Thymus (tissue), 11 donors: ENCODE measurements around the gene UFSP1. TPM values are rescaled to one million over a fixed set of nuclear protein-coding genes. Genes with fewer than 3 reads are reported as not detected.
A peak's percentile ranks its signal among the peaks of the same experiment; 100 is the strongest.

Experiments used
- DNase-seq, 9 donors: peaks; one replicate each; pipeline ENCODE4 v3.0.0-alpha.2; 2013; ENCODE audit warnings: low spot score in 9 of 9, low read depth in 6 of 9, missing footprints in 1 of 9
- H3K27ac ChIP-seq, 2 donors: one replicate each; pipeline ENCODE4 v1.5.1; 2013; ENCODE audit warnings: control low read depth in 1 of 2, low read depth in 1 of 2, low read length in 1 of 2, mild to moderate bottlenecking in 1 of 2, moderate library complexity in 1 of 2
- H3K27me3 ChIP-seq, 2 donors: one replicate each; pipeline ENCODE4 v1.5.1; 2013; ENCODE audit warnings: low read length in 1 of 2; ENCODE audit not compliant: control insufficient read depth in 2 of 2, insufficient read depth in 1 of 2
- H3K36me3 ChIP-seq, 2 donors: one replicate each; pipeline ENCODE4 v1.5.1; 2013; ENCODE audit warnings: low read length in 1 of 2, mild to moderate bottlenecking in 1 of 2, moderate library complexity in 1 of 2; ENCODE audit not compliant: control insufficient read depth in 2 of 2, insufficient read depth in 2 of 2
- H3K4me1 ChIP-seq, 2 donors: one replicate each; pipeline ENCODE4 v1.5.1; 2013; ENCODE audit warnings: low read length in 2 of 2; ENCODE audit not compliant: control insufficient read depth in 2 of 2, insufficient read depth in 2 of 2
- H3K4me3 ChIP-seq, 2 donors: one replicate each; pipeline ENCODE4 v1.5.1; 2013; ENCODE audit warnings: low read length in 2 of 2, control low read depth in 1 of 2, mild to moderate bottlenecking in 1 of 2
- H3K9me3 ChIP-seq, 2 donors: one replicate each; pipeline ENCODE4 v1.5.1; 2013; ENCODE audit warnings: low read length in 1 of 2, mild to moderate bottlenecking in 1 of 2; ENCODE audit not compliant: control insufficient read depth in 2 of 2, insufficient read depth in 1 of 2
- WGBS: extraction: QIAGEN DNeasy Blood & Tissue Kit; methylation state at CpG from one replicate; pipeline ENCODE4 v1.1.7; 2013; 5-methylcytosine and 5-hydroxymethylcytosine counted together
- polyA plus RNA-seq: library from polyadenylated mRNA; stranded (reverse); fragments of 200-250 nt; gene quantifications from one replicate; pipeline ENCODE4 v1.2.3, GENCODE V29; 2013
- total RNA-seq: library from RNA; stranded (reverse); fragments of 120-200 nt; gene quantifications from one replicate; pipeline ENCODE4 v1.2.4, GENCODE V29; 2013
- donor health status: healthy.

UFSP1 gene
- total and polyA plus RNA-seq, 2 donors = 2.7 to 3.6 TPM

DNA sequence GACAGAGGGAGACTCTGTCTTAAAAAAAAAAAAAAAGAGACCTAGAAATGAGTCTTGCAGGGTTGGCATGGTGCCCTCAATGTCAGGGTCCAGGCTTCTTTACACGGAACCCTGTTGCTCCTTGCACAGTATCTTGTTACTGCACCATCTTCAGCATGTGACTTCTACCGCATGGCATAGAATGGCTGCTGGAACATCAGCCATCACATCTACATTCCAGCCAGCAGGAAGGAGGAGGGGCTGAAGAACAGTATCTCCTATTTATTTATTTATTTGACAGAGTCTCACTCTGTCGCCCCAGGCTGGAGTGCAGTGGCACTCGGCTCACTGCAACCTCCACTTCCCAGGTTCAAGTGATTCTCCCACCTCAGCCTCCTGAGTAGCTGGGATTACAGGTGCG, 9.9 kb upstream of the UFSP1 start:
- 97% methylated on average over 5 of the region's 5 CpGs for WGBS
- no peak for DNase-seq
- Histone ChIP-seq H3K9me3 (peaks cover 0 to 5% of the 10 kb centered on the region in 2 donors), H3K36me3 (no peaks in the 10 kb centered on the region), H3K27ac (no peak overlapping the region), H3K27me3 (peaks cover 39 to 58% of the 10 kb centered on the region in 2 donors), H3K4me3 (no peak overlapping the region), H3K4me1 (peaks cover 6 to 13% of the 10 kb centered on the region in 2 donors)

DNA sequence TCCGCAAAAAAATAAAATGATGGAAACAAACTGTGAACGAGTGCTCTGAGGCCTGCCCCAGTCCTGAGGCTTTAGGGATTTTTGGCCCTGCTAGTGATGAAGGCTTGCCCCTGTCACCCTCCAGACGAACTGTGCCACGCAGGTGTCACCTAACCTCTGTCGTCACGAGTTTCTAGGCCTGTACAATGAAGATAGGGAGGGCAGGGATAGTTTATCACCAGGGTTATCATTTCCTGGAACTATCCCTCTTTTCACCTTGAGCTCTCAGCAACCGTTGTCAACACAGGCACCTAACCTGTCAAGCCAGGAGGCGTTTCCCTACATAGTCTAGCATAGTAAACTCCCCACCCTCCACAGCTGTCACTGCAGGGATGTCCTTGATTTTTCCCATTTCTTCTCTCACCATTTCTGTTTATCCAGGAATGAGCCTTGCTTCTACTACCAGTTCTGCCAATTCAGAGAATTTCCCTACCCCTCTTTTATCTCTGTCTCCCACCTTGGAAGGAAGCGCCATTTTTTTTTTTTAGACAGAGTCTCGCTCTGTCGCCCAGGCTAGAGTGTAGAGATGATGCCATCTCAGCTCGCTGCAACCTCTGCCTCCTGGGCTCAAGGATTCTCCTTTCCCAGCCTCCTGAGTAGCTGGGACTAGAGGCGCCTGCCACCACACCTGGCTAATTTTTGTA, 8.4 kb upstream of the UFSP1 start:
- peaks cover 6 to 13% of the 10 kb centered on the region in 2 donors for H3K4me1 ChIP-seq
- no peak overlapping the region for H3K27ac ChIP-seq
- H3K4me3 ChIP-seq = no peak overlapping the region
- peaks cover 0 to 10% of the 10 kb centered on the region in 2 donors for H3K9me3 ChIP-seq
- H3K27me3 ChIP-seq = peaks cover 52 to 73% of the 10 kb centered on the region in 2 donors
- WGBS = 84% methylated on average over 13 of the region's 13 CpGs
- no peaks in the 10 kb centered on the region for H3K36me3 ChIP-seq
- DNase-seq = no peak

DNA sequence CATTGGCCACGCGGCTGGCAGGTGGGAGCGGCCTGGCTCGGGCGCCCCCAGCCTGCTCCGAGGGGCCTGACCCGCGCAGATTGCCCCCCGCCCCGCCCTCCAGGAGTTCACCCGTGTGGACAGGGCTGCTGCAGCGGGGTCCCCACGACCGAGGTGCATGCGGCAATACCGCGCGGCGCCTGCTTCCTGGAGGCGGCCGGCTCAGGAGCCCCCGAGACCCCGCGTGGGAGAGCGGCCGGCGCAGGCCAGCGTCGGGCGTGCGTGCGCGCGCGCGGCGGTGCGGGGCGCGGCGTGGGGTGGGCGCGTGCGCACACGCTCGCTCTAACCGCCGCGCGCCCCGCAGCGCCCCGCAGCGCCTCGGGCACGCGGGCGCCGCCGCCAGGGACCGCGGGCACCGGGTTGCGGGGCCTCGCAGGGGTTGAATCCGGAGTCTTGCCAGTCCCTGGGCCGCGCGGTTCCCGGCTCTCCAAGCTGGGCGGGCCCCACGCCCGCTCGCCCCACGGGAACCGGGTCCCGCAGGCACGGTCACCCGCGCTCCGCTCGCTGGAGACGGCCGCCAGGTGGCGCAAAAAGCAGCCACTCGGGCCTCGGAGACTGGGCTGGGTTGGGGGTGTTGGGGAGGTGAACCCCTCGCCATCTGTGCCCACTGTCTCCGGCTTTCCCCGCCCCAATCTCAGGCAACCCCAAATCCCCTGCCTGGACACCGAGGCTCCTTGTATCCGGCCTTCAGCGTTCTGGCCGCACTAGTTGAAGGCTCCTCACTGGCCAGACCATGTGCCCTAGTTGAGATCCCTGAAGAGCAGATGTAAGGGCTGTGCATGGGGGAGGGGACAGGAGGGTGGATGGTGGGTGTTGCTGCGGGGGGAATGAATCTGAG, 7.5 kb upstream of the UFSP1 start:
- WGBS = 3% methylated on average over 95 of the region's 95 CpGs
- peak in 2 of 9 donors; percentile 56 to 60 for DNase-seq
- H3K36me3 ChIP-seq = no peaks in the 10 kb centered on the region
- H3K9me3 ChIP-seq = peaks cover 0 to 10% of the 10 kb centered on the region in 2 donors
- H3K4me3 ChIP-seq = peak overlapping the region in 1 of 2 donors; percentile 39
- peak overlapping the region in 1 of 2 donors; percentile 26 for H3K27ac ChIP-seq
- H3K27me3 ChIP-seq = peaks cover 56 to 76% of the 10 kb centered on the region in 2 donors
- peaks cover 6 to 13% of the 10 kb centered on the region in 2 donors for H3K4me1 ChIP-seq

DNA sequence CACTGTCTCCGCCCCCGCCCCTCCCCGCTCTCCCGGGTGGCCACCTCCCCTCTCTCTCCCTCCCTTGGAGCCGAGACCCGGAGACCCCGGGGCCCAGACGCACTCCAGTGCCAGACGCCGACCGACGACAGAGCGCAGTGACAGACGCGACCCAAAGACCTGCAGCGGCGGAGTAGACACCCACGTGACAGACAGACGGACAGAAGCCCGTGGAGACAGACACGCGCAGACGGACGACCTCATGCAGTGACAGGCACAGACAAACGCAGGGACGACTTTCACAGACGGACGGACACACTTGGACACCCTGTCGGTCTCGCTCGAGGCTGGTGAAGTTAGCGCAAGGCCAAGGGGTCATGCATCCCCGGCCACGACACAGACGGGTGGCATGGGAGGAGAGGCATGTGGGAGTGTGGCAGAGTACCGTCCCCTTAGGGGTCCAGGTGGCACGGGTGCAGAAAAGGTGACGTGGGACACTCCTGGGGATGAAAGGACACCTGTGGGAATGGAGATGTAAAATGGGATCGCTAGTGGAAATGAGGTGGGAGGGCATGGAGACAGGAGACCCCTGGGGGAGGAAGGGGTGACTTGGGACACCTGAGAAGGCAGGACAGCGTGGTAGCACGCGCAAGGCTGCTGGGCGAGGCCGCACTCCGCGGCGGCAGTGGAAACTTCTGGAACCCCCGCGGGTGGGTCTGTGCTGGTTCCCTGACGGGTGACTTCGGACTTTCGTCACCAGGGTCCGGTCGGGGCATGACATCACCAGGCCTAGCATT, 6.6 kb upstream of the UFSP1 start:
- H3K4me3 ChIP-seq = peak overlapping the region in 1 of 2 donors; percentile 42
- peaks cover 64 to 83% of the 10 kb centered on the region in 2 donors for H3K27me3 ChIP-seq
- 8% methylated on average over 54 of the region's 54 CpGs for WGBS
- H3K27ac ChIP-seq = peak overlapping the region in 1 of 2 donors; percentile 31
- peaks cover 6 to 15% of the 10 kb centered on the region in 2 donors for H3K4me1 ChIP-seq
- peaks cover 0 to 10% of the 10 kb centered on the region in 2 donors for H3K9me3 ChIP-seq
- H3K36me3 ChIP-seq = no peaks in the 10 kb centered on the region
- DNase-seq = no peak

DNA sequence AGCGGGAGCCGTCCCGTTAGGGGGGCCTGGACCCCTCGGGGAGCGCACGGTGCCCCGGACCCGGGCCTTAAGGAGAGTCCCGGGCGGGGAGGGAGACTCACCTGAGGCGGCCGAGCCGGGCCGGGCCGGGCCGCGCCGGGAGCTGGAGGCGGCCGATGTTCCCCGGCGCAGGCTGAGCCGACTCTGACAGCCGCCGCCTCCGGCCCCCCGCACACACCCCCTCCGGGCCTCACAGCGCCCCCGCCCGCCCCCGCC, 6.1 kb upstream of the UFSP1 start, which contains the start of gene ACHE:
TSS of gene ACHE (minus strand) at position 188 of the 255 bp plus-strand sequence. CDS start 1,656 bp downstream, outside the sequence.
- no peak for DNase-seq
- H3K27me3 ChIP-seq = peaks cover 69 to 83% of the 10 kb centered on the region in 2 donors
- H3K36me3 ChIP-seq = no peaks in the 10 kb centered on the region
- H3K27ac ChIP-seq = peak within 1 kb of the TSS in 1 of 2 donors; percentile 31
- WGBS = under 1% methylated on average over 26 of the region's 32 CpGs
- peaks cover 0 to 10% of the 10 kb centered on the region in 2 donors for H3K9me3 ChIP-seq
- H3K4me3 ChIP-seq = peak within 1 kb of the TSS; percentile 22 to 42
- peaks cover 11 to 20% of the 10 kb centered on the region in 2 donors for H3K4me1 ChIP-seq

DNA sequence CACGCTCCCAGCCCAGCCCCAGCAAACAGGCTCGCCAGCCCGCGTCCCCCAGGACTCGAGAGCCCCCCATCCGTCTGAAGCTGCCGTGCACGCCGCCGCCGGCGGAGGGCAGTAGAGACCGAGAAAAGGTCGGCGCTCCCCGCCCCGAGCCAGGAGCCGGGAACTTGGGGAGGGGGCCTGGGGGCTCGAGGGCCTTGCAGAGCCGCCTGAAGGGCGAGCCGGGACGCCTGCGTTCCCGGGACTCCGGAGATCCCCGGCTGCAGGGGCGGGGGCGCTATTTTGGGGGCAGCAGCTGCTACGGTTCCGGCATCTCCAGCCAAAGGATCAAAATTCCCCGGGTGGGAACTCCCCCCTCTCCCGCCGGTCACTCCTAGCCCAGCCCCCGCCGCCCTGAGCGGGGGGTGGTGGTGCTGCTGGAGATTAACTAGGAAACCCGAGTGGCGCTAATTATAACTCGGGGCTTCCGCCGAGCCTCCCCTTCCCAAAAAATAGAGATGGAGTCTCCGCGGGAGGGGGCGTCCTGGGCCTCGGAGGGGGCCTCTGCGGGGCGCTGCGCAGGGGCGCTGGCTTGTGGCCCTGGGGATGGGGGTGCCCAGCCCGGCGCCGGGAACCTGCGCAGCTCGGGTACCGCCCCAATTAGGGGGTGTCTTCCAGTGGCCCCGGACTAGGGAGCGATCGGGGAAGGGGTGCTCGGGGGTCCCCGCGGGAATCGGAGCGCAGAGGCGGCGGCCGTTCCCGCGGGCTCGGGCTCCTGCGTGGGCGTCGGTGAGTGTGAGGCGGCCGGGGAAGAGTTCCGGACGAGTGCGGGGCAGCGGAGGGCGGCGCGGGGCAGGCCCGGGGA, 5.6 kb upstream of the UFSP1 start:
- 1% methylated on average over 83 of the region's 83 CpGs for WGBS
- DNase-seq = peak in 3 of 9 donors; percentile 51 to 60 (median 59)
- H3K27ac ChIP-seq = no peak overlapping the region
- H3K4me1 ChIP-seq = peaks cover 15 to 25% of the 10 kb centered on the region in 2 donors
- peaks cover 0 to 10% of the 10 kb centered on the region in 2 donors for H3K9me3 ChIP-seq
- H3K36me3 ChIP-seq = no peaks in the 10 kb centered on the region
- H3K4me3 ChIP-seq = peak overlapping the region; percentile 22 to 42
- peaks cover 73 to 89% of the 10 kb centered on the region in 2 donors for H3K27me3 ChIP-seq

DNA sequence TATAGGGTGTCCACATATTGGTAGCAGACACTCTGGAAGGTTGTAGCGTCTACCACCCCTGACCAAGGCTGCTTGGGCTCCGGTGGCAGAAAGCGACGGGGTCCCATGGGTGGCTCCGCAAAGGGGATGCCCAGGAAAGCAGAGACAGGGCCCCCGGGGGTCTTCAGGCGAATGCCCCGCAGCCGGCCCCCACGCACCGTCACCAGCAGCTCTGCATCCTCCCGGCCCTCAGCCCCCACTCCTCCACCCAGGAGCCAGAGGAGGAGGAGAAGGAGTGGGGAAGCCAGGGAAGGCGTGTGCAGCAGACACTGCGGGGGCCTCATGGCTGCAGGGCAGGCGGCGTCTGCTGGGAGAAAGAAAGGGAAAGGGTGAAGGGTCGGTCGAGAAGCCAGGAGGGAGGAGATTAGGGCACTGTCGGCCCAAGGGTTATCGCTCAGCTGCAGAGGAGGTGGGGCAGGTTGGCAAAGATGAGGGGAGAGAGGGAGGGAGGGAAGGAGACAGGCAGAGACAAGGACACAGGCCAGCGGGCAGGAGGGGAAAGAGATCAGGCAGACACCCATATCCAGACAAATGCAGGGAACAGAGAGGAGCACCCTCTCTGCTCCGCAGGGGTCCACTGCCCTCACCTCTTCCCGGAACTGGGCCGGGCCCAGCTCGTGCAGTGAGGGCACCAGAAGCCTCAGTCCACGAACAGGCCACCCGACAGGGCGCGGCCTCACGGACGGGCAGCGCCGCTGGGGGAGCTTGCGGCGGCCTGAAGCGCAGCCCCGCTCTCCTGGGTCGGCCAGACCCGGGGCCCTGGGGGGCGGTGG, 4.6 kb upstream of the UFSP1 start:
- Histone ChIP-seq H3K27ac (peak overlapping the region in 1 of 2 donors; percentile 18), H3K36me3 (no peaks in the 10 kb centered on the region), H3K4me3 (peak overlapping the region in 1 of 2 donors; percentile 22), H3K4me1 (peaks cover 17 to 30% of the 10 kb centered on the region in 2 donors), H3K27me3 (peaks cover 72 to 89% of the 10 kb centered on the region in 2 donors), H3K9me3 (peaks cover 0 to 10% of the 10 kb centered on the region in 2 donors)
- DNase-seq = no peak
- 57% methylated on average over 40 of the region's 40 CpGs for WGBS
